Measurements from ENCODE around the gene USP24.

Gene USP24

GRCh38 chr1:55138823-55139222 is 76.3 kb downstream of the USP24 start:
- H3K4me3 Mint-ChIP-seq, result no peak overlapping the region
- no peaks in the 10 kb centered on the region for H3K4me1 Mint-ChIP-seq
- H3K27me3 Mint-ChIP-seq (ENCODE audit: low read depth), result no peaks in the 10 kb centered on the region
- no peak for TF ChIP-seq CTCF (IDR thresholded peaks at IDR 0.05; ENCODE audit: unreplicated experiment in 3 of 3)
- H3K27ac Mint-ChIP-seq, result no peak overlapping the region
- no peaks in the 10 kb centered on the region for H3K9me3 Mint-ChIP-seq
- H3K36me3 Mint-ChIP-seq (ENCODE audit: low read depth), result peaks cover 29% of the 10 kb centered on the region

GRCh38 chr1:55134152-55134808 is 80.9 kb downstream of the USP24 start:
- no peak overlapping the region for H3K4me3 Mint-ChIP-seq
- H3K27ac Mint-ChIP-seq, result no peak overlapping the region
- H3K4me1 Mint-ChIP-seq, result no peaks in the 10 kb centered on the region
- no peaks in the 10 kb centered on the region for H3K27me3 Mint-ChIP-seq (ENCODE audit: low read depth)
- peaks cover 56% of the 10 kb centered on the region for H3K36me3 Mint-ChIP-seq (ENCODE audit: low read depth)
- no peak for TF ChIP-seq CTCF (IDR thresholded peaks at IDR 0.05; ENCODE audit: unreplicated experiment in 3 of 3)
- H3K9me3 Mint-ChIP-seq, result no peaks in the 10 kb centered on the region

GRCh38 chr1:55131801-55132200 is 83.4 kb downstream of the USP24 start:
- H3K9me3 Mint-ChIP-seq, result peaks cover 7% of the 10 kb centered on the region
- no peak overlapping the region for H3K4me3 Mint-ChIP-seq
- H3K36me3 Mint-ChIP-seq (ENCODE audit: low read depth), result peaks cover 74% of the 10 kb centered on the region
- no peaks in the 10 kb centered on the region for H3K4me1 Mint-ChIP-seq
- H3K27ac Mint-ChIP-seq, result no peak overlapping the region
- H3K27me3 Mint-ChIP-seq (ENCODE audit: low read depth), result no peaks in the 10 kb centered on the region
- no peak for TF ChIP-seq CTCF (IDR thresholded peaks at IDR 0.05; ENCODE audit: unreplicated experiment in 3 of 3)

DNA sequence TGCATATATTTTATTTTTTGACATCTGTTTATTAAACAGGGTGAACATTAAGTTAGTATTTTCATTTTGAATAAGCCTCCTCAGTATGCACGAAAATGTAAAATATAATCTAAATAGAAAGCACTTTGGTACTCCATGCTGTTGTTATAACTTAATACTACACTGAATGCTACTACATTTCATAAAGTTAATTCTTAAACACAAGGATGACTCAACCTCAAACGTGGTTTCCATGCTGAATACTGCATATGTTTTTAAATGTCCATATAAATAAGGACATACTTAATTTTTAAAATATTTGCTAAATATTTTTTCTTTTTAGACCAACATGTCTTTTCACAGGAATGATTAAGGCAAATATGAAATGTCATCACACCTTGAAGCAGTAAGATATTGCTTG is 83.9 kb downstream of the USP24 start:
- H3K9me3 Mint-ChIP-seq, result peaks cover 7% of the 10 kb centered on the region
- H3K27me3 Mint-ChIP-seq (ENCODE audit: low read depth), result no peaks in the 10 kb centered on the region
- no peak for TF ChIP-seq CTCF (IDR thresholded peaks at IDR 0.05; ENCODE audit: unreplicated experiment in 3 of 3)
- H3K36me3 Mint-ChIP-seq (ENCODE audit: low read depth), result peaks cover 80% of the 10 kb centered on the region
- H3K27ac Mint-ChIP-seq, result no peak overlapping the region
- no peaks in the 10 kb centered on the region for H3K4me1 Mint-ChIP-seq
- H3K4me3 Mint-ChIP-seq, result no peak overlapping the region

DNA sequence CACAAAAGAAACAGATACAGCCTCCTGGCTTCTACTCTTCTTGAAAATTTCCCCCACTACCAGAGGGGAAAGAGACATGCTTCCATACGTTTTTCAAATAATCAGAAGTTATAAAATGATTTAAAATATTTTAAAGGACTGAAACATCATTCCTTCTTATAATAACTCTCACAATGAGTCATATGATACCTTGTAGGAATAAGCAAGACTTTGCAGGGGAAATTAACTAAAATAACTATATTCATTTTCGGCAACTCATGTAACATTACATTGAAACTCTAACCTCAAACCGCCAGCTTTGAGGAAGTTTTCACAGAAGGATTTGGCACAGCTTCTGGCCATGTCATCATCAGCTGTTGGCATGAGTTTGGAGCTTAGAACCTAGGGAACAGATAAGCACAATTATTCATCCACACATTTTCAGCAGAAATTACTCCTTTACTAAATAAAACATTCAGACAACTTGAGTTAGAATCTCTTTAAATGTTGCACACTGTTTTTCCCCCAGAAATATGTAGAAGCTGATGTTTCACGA is 85.9 kb downstream of the USP24 start:
- Mint-ChIP-seq H3K4me1 (no peaks in the 10 kb centered on the region), H3K9me3 (peaks cover 7% of the 10 kb centered on the region), H3K36me3 (ENCODE audit: low read depth) (peaks cover 86% of the 10 kb centered on the region), H3K27ac (no peak overlapping the region), H3K27me3 (ENCODE audit: low read depth) (no peaks in the 10 kb centered on the region), H3K4me3 (no peak overlapping the region)
- no peak for TF ChIP-seq CTCF (IDR thresholded peaks at IDR 0.05; ENCODE audit: unreplicated experiment in 3 of 3)

GRCh38 chr1:55128418-55128995 is 86.7 kb downstream of the USP24 start:
- TF ChIP-seq CTCF (IDR thresholded peaks at IDR 0.05; ENCODE audit: unreplicated experiment in 3 of 3), result no peak
- Mint-ChIP-seq H3K27me3 (ENCODE audit: low read depth) (no peaks in the 10 kb centered on the region), H3K27ac (peak overlapping the region in 2 of 3 experiments; percentile 25 to 93), H3K4me3 (no peak overlapping the region), H3K4me1 (no peaks in the 10 kb centered on the region), H3K9me3 (peaks cover 7% of the 10 kb centered on the region), H3K36me3 (ENCODE audit: low read depth) (peaks cover 85% of the 10 kb centered on the region)

Data from nephron (organoid).